HG02981 (cell line): ENCODE measurements around the gene RPL22.

ENCODE experiments used
- ATAC-seq: cut with Tn5 transposase; IDR thresholded peaks from one replicate; pipeline ENCODE4 v1.9.1; 2021; ENCODE audit warnings: mild to moderate bottlenecking, moderate library complexity; ENCODE audit not compliant: unreplicated experiment

RPL22 gene

GRCh38 chr1:6175411-6175828 is 24.0 kb downstream of the RPL22 start:
- ATAC-seq: no peak

- no peak for ATAC-seq
These were observed 24.6 kb downstream of the RPL22 start for GRCh38 chr1:6174621-6175410.

DNA sequence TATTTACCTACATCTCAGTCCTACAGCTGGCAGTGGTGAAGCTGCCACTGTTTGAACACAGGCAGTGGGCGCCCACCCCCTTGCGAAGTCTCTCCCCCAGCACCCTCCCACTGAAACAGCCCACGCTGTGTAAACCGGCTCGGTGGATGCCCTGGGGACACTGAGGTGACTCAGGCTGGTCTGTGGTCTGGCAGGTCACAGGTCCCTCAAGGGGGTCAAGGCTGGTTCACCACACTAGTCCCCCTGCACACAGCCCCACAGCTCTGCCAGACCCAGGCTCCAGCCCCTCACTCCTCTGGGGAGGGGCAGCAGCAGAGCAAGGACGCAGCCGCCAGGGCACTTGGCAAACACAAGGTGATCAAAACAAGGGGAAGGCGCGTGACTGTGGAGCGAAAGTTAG is 26.8 kb downstream of the RPL22 start:
- ATAC-seq: no peak

- no peak for ATAC-seq
These were observed 27.8 kb downstream of the RPL22 start for GRCh38 chr1:6171548-6172124.

DNA sequence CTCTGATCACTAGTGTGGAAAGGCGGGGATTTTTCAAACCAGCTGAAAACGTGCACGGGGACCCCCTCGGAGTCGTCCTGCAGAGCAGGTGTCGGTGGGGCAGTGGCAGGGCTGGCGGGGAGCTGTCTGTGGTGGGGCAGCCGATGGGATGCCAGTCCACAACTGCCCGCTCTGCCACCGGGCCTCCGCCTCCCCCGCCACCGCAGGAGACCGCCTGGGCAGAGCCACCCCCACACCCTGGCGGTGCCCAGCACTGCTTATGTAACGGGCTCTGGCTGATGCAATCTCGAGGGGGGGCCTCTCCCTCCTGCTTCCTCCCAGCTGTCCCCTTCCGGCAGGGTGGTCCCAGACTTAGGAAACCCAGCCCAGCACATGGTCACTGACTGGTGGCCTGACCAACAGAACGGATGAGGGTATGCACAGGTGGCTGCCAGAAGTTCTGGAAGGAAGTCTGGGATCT is 28.6 kb downstream of the RPL22 start:
- ATAC-seq: no peak

DNA sequence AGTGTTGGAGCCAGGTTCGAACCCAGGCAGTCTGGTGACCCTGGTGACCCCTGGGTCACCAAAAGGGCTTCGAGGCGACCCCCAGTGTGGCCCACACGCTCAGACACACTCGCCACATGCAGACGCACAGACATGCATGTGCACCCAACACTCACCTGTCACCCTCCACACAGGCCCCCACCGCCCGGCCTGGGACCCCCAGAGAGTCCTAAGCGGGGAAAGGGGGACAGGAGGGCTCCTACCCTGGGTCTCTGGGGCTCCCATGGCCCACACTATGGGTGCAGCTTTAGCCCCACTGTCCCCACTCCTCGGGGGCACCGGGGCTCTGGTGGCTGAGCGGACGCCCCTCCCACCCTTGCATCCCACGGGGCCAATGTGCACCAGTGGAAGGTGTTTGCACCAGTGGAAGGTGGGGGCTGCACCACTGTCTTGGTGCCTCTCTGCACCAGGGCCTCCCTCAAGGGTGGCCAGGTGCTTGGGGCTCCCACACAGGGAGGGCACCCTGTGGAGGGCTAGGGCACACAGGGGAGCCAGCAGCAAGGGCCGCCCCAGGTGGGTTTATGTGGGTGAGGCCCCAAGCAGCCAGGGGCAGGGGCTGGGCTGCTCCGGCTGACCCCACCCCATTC is 29.2 kb downstream of the RPL22 start:
- no peak for ATAC-seq

DNA sequence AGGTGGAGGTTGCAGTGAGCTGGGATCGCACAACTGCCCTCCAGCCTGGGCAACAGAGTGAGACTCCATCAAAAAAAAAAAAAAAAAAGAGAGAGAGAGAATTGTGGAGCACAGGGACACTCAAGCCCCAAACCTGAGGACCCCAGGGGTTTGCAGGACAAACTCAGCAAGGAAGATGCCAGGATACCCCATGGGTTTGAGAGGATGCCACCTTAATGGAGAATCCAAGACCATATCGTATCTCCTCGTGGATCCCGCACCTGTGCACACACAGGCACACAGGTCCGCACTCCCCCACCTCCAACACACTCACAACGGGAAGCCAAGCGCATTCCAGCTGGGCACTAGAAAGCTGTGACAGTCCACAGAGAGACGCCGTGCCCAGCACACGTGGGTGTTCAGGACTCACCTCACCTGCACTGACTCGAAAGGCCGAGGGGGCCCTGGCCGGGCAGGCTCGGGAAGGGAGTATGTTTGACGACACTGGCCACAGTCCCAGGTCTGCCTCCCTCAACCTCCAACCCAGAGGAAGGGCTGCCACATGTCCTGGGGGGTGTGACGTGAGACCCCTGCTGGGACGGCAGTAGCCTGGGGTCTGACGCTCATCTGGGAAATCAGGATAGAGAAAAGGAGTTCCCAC is 30.3 kb downstream of the RPL22 start:
- ATAC-seq: no peak

DNA sequence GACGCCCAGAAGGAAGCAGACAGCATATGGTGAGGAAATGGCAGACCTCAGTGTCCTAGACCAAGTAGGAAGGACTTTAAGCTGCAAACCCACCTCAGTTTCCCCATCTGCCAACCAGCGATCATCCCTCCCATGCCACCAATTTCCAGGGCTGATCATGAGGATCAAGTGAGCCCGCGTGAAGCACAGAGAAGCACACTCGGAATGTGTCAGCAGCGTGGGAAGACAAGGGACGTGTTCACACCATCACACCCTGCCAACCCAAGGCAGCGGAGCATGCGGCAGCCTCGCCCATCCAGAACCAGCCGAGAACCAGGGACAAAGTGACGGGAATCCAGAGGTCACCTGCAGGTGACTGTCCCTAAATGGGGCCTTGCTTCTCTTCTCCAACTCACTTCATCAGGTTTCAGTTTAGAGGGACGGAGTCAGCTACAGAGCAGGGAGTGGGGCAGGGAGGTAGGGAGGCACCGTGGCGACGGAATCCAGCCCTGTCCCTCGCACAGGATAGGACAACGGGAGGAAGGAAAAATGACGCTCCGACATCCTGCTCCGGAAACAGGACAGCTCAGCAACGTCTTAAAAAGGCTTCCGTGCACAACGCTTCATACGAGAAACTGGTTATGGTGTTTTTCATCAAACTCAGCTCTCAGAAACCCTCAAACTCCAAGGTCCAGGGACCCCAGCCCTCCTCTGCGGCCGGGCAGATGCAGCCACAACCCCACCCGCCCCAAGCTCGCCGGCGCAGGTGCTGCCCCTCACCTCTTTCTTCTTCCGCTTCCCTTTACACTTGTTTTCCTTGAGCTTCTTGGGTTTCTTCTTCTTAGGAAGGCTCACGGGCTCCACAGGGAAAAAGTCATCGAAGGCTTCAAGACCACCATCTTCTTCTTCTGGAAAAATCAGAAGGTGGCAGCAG is 31.7 kb downstream of the RPL22 start:
- ATAC-seq: no peak

DNA sequence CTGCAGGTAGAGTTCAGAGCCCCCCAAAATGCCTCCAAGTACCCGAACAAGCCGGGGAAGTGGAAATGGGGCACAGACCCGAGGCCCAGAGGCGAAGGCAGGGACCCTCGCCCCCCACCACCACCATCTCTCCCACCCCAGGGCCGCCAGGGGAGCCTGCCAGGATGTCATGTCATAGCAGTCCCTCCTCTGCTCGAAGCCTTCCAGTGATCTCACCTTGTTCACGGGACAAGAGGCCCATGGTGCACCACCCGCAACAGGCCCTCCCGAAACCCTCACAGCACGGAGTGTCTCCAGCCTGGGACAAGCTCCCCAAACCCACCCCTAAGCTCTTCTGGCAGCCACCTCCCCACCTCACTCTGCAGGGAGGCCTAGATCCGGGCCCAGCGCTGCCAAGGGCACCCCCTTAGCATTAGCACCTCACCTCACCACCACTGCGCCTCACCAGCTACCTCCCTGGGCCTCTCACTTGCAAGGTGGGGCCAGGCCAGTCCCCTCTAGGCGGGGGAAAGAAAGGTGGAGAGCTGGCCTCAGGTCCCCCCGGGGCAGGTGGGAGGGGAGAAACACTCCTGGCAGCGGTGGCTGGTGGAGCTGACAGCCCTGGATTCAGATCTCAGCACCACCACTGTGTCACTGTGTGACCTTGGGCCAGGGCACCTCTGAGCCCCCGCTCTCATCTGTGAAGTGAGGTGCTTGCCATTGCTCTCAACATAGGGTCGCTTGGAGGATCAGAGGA is 32.6 kb downstream of the RPL22 start:
- ATAC-seq: no peak

- ATAC-seq: no peak
These were observed 33.2 kb downstream of the RPL22 start for GRCh38 chr1:6166221-6166620.

GRCh38 chr1:6165441-6165985 is 33.9 kb downstream of the RPL22 start:
- ATAC-seq: no peak

DNA sequence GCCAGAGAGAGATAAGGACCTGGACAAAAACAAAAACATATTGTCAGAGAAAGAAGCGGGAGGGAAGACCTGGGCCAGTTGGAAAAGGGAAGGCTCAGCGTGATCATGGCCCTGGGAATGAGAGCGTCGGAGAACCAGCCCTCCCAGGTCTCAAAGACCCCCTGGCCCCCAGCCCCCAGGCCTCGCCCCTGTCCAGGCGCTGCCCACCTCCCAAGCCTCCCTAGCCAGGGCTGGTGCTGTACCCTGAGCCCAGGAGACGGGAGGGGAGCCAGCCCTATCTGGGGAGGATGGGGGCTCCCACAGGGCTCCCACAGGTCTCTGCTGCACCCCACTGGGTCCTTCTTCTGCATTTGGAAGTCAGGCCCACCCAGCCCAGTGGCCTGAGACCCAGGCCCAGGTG is 34.4 kb downstream of the RPL22 start:
- ATAC-seq: no peak

GRCh38 chr1:6163973-6164617 is 35.3 kb downstream of the RPL22 start:
- ATAC-seq: no peak

- ATAC-seq: no peak
These were observed 36.0 kb downstream of the RPL22 start for GRCh38 chr1:6163191-6163972.

GRCh38 chr1:6162773-6163172 is 36.6 kb downstream of the RPL22 start:
- no peak for ATAC-seq

GRCh38 chr1:6162341-6162740 is 37.1 kb downstream of the RPL22 start:
- no peak for ATAC-seq

DNA sequence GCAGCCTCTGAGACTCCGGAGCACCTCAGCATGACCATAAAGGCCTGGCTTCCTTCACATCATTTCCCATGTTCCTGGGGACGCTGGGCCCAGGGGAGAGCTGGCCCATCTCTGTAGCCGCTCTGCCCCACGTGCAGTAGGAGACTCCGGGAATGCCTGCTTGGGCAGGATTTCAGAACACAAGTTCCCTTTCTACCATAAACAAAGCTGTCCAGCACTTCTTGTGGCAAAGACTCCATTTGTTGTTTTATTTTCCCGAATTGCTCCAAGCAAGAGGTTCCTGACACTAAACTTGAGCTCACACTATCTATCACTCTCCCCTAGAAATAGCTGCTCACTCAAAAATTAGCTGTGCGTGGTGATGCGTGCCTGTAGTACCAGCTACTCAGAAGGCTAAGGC is 41.2 kb downstream of the RPL22 start:
- ATAC-seq: no peak

- ATAC-seq: no peak
These were observed 41.7 kb downstream of the RPL22 start for GRCh38 chr1:6157528-6158174.
